HG03432 (cell line): ENCODE data around the gene KRTAP5-1.

Experiments
- ATAC-seq: cut with Tn5 transposase; IDR thresholded peaks from one replicate; pipeline ENCODE4 v1.9.1; 2021; ENCODE audit warnings: mild to moderate bottlenecking, moderate library complexity; ENCODE audit not compliant: unreplicated experiment

The KRTAP5-1 gene

GRCh38 chr11:1561266-1561665 lies 23.8 kb downstream of the KRTAP5-1 start:
- ATAC-seq, result no peak

GRCh38 chr11:1560649-1561251 lies 24.3 kb downstream of the KRTAP5-1 start:
- ATAC-seq, result no peak

GRCh38 chr11:1560002-1560648 lies 25.0 kb downstream of the KRTAP5-1 start:
- ATAC-seq, result no peak

- no peak for ATAC-seq
These were observed 25.8 kb downstream of the KRTAP5-1 start for GRCh38 chr11:1559111-1559951.

- no peak for ATAC-seq
These were observed 26.3 kb downstream of the KRTAP5-1 start for GRCh38 chr11:1558775-1559110.

GRCh38 chr11:1557904-1558774 lies 26.9 kb downstream of the KRTAP5-1 start:
- no peak for ATAC-seq

GRCh38 chr11:1557051-1557884 lies 27.8 kb downstream of the KRTAP5-1 start:
- ATAC-seq, result no peak

- no peak for ATAC-seq
These were observed 28.7 kb downstream of the KRTAP5-1 start for GRCh38 chr11:1556278-1556902.

- no peak for ATAC-seq
These were observed 29.4 kb downstream of the KRTAP5-1 start for GRCh38 chr11:1555713-1556153.

GRCh38 chr11:1554981-1555712 lies 29.9 kb downstream of the KRTAP5-1 start:
- no peak for ATAC-seq

GRCh38 chr11:1553808-1554594 lies 31.1 kb downstream of the KRTAP5-1 start:
- ATAC-seq, result no peak

- ATAC-seq, result no peak
These were observed 35.4 kb downstream of the KRTAP5-1 start for GRCh38 chr11:1549338-1550330.

- no peak for ATAC-seq
These were observed 36.6 kb downstream of the KRTAP5-1 start for GRCh38 chr11:1548221-1549070.

- no peak for ATAC-seq
These were observed 37.5 kb downstream of the KRTAP5-1 start for GRCh38 chr11:1547467-1548098.
